GM19035 (cell line): ENCODE results near the gene SLC35F5.
A peak's percentile ranks its signal among the peaks of the same experiment; 100 is the strongest.
"Not testable (repeated sequence)": the region's sequence is repeated elsewhere in the genome, so short reads cannot be mapped to it uniquely, and the experiment has no call there.

Source experiments
- ATAC-seq: cut with Tn5 transposase; IDR thresholded peaks from one replicate; pipeline ENCODE4 v1.9.1; 2021; ENCODE audit not compliant: unreplicated experiment

Gene SLC35F5, protein sequence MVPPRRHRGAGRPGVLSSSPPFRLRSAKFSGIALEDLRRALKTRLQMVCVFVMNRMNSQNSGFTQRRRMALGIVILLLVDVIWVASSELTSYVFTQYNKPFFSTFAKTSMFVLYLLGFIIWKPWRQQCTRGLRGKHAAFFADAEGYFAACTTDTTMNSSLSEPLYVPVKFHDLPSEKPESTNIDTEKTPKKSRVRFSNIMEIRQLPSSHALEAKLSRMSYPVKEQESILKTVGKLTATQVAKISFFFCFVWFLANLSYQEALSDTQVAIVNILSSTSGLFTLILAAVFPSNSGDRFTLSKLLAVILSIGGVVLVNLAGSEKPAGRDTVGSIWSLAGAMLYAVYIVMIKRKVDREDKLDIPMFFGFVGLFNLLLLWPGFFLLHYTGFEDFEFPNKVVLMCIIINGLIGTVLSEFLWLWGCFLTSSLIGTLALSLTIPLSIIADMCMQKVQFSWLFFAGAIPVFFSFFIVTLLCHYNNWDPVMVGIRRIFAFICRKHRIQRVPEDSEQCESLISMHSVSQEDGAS

GRCh38 chr2:113756355-113757137 is at the start of gene SLC35F5:
SLC35F5 (minus strand) TSS chr2:113756642; CDS start chr2:113756409, 233 bp downstream.
- ATAC-seq = peak; percentile 93

- ATAC-seq = no peak
These were observed 42.9 kb upstream of the SLC35F5 start for GRCh38 chr2:113799375-113799774.

GRCh38 chr2:113797237-113797636 is 40.8 kb upstream of the SLC35F5 start:
- ATAC-seq = no peak

- ATAC-seq = no peak
These were observed 40.2 kb upstream of the SLC35F5 start for GRCh38 chr2:113796592-113797175.

- no peak for ATAC-seq
These were observed 39.0 kb upstream of the SLC35F5 start for GRCh38 chr2:113795405-113795920.

- ATAC-seq = peak; percentile 87
These were observed 35.5 kb upstream of the SLC35F5 start for GRCh38 chr2:113791697-113792590.

DNA sequence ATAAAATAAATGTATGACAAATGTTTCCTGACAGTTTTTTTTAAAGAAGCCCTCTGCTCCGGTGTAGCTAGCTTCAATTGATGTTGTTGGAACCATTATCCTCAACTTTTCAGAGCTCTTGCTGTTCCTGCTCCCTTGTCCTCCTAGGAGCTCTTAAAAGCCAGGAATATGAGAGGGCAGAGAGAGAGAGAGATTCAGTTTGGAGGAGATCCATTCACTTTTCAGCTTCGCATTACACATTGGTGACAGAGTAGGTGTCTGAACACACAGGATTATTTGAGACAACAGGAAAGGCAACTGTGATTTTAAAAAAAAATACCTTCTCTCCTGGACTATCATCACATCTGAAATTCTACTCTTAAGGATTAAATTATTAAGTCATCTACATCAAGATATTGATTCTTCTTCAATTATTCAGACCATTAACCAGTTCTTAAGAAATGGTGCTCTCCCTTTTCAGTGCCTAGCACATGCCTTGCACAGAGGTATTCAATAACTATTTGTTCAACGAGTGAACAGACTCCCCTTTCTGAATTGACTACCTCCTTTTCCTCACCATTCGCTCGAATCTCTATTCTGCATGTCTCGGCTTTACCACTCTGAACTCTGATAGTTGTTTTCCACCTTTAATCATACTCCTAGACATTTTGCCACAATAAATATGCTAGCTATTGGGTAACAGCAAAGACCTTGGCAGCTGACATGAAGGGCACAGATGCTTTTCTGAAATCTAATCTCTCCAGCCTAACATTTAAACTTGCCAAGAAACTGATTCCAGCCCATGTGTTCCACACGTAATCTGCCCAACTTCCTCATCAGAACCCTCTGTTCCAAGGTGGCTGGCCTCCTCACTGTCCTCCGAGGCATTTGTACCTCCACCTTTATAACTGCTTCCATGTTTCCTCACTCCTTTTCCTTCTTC is 28.6 kb upstream of the SLC35F5 start:
- no peak for ATAC-seq

DNA sequence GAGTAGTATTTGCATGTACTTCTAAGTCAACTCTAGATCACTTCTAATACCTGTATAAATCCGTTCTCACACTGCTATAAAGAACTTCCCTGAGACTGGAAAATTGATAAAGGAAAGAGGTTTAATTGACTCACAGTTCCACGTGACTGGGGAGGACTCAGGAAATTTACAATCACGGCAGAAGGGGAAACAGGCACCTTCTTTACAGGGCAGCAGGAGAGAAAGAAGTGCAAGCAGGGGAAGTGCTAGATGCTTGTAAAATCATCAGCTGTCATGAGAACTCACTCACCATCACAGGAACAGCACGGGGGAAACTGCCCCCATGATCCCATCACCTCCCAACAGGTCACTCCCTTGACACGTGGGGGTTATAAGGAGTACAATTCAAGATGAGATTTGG is 24.0 kb upstream of the SLC35F5 start:
- ATAC-seq = no peak

DNA sequence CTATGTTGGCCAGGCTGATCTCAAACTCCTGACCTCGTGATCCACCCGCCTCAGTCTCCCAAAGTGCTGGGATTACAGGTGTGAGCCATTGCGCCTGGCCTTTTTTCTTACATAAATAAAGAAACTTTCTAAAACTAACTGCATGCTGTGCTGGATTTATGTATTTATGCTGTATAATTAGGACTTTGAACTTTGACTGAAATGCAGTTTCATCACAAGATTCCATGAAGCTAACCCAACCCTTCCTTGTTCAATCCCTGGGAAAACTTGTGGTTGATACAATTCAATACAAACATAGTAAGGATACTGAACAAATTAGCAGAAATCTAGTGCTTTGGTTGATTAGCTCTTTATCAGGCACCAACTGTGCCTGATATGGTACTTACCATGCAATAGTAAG is 20.9 kb upstream of the SLC35F5 start:
- ATAC-seq = no peak

- no peak for ATAC-seq
These were observed 20.5 kb upstream of the SLC35F5 start for GRCh38 chr2:113776949-113777348.

GRCh38 chr2:113774616-113775015 is 18.2 kb upstream of the SLC35F5 start:
- ATAC-seq = not testable (repeated sequence)

GRCh38 chr2:113770929-113771328 is 14.5 kb upstream of the SLC35F5 start:
- ATAC-seq = no peak

- no peak for ATAC-seq
These were observed 13.1 kb upstream of the SLC35F5 start for GRCh38 chr2:113769555-113769954.

- ATAC-seq = no peak
These were observed 12.3 kb upstream of the SLC35F5 start for GRCh38 chr2:113768770-113769169.

GRCh38 chr2:113767811-113768460 is 11.5 kb upstream of the SLC35F5 start:
- no peak for ATAC-seq

GRCh38 chr2:113765276-113765675 is 8.8 kb upstream of the SLC35F5 start:
- no peak for ATAC-seq

- ATAC-seq = no peak
These were observed 6.1 kb upstream of the SLC35F5 start for GRCh38 chr2:113762377-113763118.

- no peak for ATAC-seq
These were observed 4.0 kb upstream of the SLC35F5 start for GRCh38 chr2:113760400-113760799.
